Endothelial cell (in vitro differentiated cells): ENCODE measurements around the gene PLXNA1. TPM values are rescaled to one million over a fixed set of nuclear protein-coding genes. Genes with fewer than 3 reads are reported as not detected.
A peak's percentile ranks its signal among the peaks of the same experiment; 100 is the strongest.

Experiments
- DNase-seq: peaks from one replicate; pipeline ENCODE4 v3.0.0; 2021; ENCODE audit warnings: low spot score
- H3K27ac Mint-ChIP-seq: one replicate; pipeline ENCODE4 v1.8.0; 2021; ENCODE audit warnings: mixed read lengths, inconsistent platforms; ENCODE audit not compliant: unreplicated experiment
- H3K27me3 Mint-ChIP-seq: one replicate; pipeline ENCODE4 v1.8.0; 2021; ENCODE audit warnings: mild to moderate bottlenecking, moderate library complexity, mixed read lengths, inconsistent platforms; ENCODE audit not compliant: unreplicated experiment
- H3K36me3 Mint-ChIP-seq: one replicate; pipeline ENCODE4 v1.8.0; 2021; ENCODE audit warnings: mild to moderate bottlenecking, low read depth, mixed read lengths, inconsistent platforms; ENCODE audit not compliant: unreplicated experiment
- H3K4me1 Mint-ChIP-seq: one replicate; pipeline ENCODE4 v1.8.0; 2021; ENCODE audit warnings: mild to moderate bottlenecking, mixed read lengths, inconsistent platforms; ENCODE audit not compliant: unreplicated experiment
- H3K4me3 Mint-ChIP-seq: one replicate; pipeline ENCODE4 v1.8.0; 2021; ENCODE audit warnings: mild to moderate bottlenecking, mixed read lengths, inconsistent platforms; ENCODE audit not compliant: unreplicated experiment
- H3K9me3 Mint-ChIP-seq: one replicate; pipeline ENCODE4 v1.8.0; 2021; ENCODE audit warnings: mixed read lengths, inconsistent platforms; ENCODE audit not compliant: unreplicated experiment
- total RNA-seq: library from RNA; stranded (reverse); fragmentation: NEBNext Ultra II Directional; extraction: Animal tissue kit (Norgen Biotek cat#: 25700); gene quantifications from one replicate; pipeline ENCODE4 v1.2.1, GENCODE V29; 2021; ENCODE audit not compliant: unreplicated experiment
- TF ChIP-seq, protein P1 (sequence below): fragments of 200-600 bp; sonication (generic); IDR thresholded peaks from one replicate; pipeline ENCODE4 v1.5.0; 2021; ENCODE audit warnings: antibody characterized with exemption; ENCODE audit not compliant: unreplicated experiment

Gene PLXNA1
- total RNA-seq, 1 donor from 2014 or later: 31.8 TPM

DNA sequence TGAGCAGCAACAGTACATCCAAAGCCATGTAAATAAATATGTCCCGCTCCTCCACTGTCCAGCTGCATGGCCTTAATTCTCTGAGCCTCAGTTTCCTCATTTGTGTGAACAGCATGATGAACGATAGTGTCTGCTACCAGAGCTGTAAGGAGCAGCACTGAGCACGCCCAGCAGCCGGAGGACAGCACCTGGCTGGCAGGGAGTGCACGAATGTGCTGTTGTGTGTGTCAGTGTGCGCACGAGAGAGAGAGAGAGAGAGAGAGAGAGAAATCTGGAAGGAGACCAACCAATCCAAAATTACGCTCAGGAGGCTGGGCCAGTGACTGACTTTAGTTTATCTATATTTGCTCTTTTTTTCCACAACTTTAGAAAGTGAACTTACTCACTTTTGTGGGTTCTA is 26.6 kb upstream of the PLXNA1 start:
- no peak overlapping the region for H3K27ac Mint-ChIP-seq
- no peaks in the 10 kb centered on the region for H3K9me3 Mint-ChIP-seq
- TF ChIP-seq, protein P1, sequence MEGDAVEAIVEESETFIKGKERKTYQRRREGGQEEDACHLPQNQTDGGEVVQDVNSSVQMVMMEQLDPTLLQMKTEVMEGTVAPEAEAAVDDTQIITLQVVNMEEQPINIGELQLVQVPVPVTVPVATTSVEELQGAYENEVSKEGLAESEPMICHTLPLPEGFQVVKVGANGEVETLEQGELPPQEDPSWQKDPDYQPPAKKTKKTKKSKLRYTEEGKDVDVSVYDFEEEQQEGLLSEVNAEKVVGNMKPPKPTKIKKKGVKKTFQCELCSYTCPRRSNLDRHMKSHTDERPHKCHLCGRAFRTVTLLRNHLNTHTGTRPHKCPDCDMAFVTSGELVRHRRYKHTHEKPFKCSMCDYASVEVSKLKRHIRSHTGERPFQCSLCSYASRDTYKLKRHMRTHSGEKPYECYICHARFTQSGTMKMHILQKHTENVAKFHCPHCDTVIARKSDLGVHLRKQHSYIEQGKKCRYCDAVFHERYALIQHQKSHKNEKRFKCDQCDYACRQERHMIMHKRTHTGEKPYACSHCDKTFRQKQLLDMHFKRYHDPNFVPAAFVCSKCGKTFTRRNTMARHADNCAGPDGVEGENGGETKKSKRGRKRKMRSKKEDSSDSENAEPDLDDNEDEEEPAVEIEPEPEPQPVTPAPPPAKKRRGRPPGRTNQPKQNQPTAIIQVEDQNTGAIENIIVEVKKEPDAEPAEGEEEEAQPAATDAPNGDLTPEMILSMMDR: no peak
- DNase-seq: no peak
- H3K36me3 Mint-ChIP-seq: peaks cover 4% of the 10 kb centered on the region
- peaks cover 6% of the 10 kb centered on the region for H3K4me1 Mint-ChIP-seq
- H3K4me3 Mint-ChIP-seq: no peak overlapping the region
- peaks cover 16% of the 10 kb centered on the region for H3K27me3 Mint-ChIP-seq

DNA sequence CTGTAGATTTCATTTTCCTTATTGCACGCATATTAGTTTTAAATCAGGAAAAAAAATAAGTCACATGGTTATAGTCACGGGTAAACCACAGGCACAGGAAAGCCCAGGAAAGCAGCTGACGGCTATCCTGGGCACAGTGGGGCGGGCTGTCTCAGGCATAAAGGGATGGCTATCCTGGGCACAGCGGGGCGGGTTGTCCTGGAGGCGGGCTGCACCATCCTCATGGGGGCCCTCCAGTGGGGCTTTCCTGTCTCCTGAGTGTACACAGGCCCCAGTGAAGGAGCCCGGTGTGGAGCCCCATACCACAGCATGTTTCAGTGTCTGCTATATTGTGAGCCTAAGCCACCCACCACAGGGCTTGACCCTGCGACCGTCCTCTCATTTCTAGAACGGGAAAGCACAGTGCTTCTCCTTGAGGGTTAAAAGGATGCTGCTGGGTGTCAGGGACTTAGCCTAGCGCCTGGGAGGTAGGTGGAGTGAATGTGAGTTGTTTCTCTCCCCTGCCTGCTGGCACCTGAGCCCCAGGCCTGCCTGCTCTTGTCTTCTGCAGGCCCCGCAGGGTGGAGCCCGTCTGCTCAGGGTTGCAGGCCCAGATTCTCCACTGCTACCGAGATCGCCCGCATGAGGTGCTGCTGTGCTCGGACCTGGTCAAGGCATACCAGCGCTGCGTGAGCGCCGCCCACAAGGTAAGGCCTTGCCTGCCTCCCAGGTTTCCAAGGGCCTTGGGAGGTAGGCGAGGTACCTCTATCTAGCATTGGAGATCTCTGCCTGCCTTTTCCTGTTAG is 25.9 kb upstream of the PLXNA1 start:
- no peak overlapping the region for H3K4me3 Mint-ChIP-seq
- H3K27ac Mint-ChIP-seq: no peak overlapping the region
- DNase-seq: no peak
- no peaks in the 10 kb centered on the region for H3K9me3 Mint-ChIP-seq
- H3K27me3 Mint-ChIP-seq: peaks cover 16% of the 10 kb centered on the region
- peaks cover 4% of the 10 kb centered on the region for H3K36me3 Mint-ChIP-seq
- TF ChIP-seq, protein P1: no peak
- peaks cover 6% of the 10 kb centered on the region for H3K4me1 Mint-ChIP-seq

DNA sequence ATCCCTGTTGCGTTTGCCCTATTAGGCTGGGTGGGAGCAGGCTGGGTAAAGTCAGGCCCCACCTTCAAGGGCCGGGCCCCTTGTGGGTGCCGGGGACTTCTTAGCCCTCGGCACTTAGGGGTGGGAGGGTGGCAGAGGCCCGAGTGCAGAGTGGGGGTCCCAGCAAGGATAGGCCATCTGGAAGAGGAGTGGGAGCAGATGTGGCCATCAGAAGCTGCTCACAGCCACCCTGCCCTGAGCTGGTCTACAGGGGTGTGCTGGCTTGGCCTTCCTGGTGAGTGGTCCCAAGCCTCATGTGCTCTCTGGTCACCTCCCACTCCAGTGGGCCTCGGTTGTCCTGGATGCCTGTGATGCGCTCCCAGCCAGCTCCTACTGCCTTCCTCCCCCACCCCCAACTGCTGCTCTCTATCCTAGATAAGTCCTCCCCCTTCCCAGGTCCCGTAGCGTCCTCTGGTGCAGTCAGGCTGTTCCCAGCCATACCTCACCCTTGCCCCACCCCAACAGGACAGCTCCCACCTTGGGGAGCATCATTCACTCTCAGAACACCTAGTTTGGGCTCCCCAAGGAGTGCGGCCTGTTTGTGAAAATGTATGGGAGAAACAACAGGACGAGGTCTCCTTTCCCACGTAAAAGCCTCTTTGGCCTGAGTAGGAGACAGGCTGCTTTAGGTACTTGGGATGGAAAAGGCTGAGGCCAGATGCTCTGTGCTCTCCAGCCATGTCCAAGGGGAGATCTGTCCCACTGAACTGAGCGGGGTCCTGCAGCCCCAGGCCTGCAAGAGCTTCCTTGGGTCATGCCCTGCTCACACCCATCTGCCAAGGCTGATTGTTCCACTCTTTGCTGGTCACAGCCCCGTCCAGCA is 24.9 kb upstream of the PLXNA1 start:
- Mint-ChIP-seq H3K27me3 (peaks cover 15% of the 10 kb centered on the region), H3K36me3 (peaks cover 4% of the 10 kb centered on the region), H3K4me1 (peaks cover 6% of the 10 kb centered on the region), H3K9me3 (no peaks in the 10 kb centered on the region), H3K4me3 (no peak overlapping the region), H3K27ac (no peak overlapping the region)
- no peak for DNase-seq
- TF ChIP-seq, protein P1: no peak

DNA sequence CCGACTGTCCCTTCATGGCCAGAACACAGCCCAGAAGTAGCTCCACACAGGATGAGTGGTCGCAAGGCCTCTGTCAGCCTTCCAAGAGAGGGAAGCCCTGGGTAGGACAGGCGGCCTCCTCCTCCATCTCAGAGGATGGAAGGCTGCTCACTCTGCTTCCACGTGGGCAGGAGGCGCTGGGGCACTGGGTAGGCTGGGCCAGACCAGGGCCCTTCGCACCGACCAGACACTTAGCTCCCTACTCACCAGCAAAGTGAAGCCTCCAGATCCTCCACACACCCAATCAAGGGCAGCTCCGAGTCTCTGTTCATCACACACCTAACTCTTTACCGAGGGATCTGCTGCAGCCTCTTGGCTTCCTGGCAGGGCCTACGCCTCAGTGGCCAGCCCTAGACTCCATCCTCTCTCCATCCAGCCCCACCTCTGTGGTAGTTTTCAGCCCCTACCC is 24.3 kb upstream of the PLXNA1 start:
- TF ChIP-seq, protein P1: no peak
- no peak for DNase-seq
- Mint-ChIP-seq H3K9me3 (no peaks in the 10 kb centered on the region), H3K4me3 (peak overlapping the region; percentile 22), H3K4me1 (peaks cover 6% of the 10 kb centered on the region), H3K27me3 (peaks cover 10% of the 10 kb centered on the region), H3K27ac (no peak overlapping the region), H3K36me3 (peaks cover 4% of the 10 kb centered on the region)
